Epithelial cell of proximal tubule (primary cell): Measurements from ENCODE around the gene MFAP4. TPM values are rescaled to one million over a fixed set of nuclear protein-coding genes. Genes with fewer than 3 reads are reported as not detected.

ENCODE experiments used
- DNase-seq: peaks from one replicate; pipeline ENCODE4 v3.0.0-alpha.2; 2011; ENCODE audit warnings: low read depth
- H3K4me3 ChIP-seq: 2 replicates; pipeline ENCODE4 v1.5.1; 2011; ENCODE audit warnings: low read depth, mild to moderate bottlenecking, low read length
- CTCF ChIP-seq: conservative IDR thresholded peaks from 2 replicates; pipeline ENCODE4 v1.5.1; 2012; ENCODE audit warnings: low read depth, mild to moderate bottlenecking, low read length
- total RNA-seq: library from RNA; depleted of rRNA; stranded (reverse); fragments of >200 nt; gene quantifications from 2 replicates; pipeline ENCODE4 v1.2.3, GENCODE V29; 2015

The MFAP4 gene
- total RNA-seq, 1 donor from 2014 or later, result not detected

GRCh38 chr17:19364699-19365498 is 22.1 kb downstream of the MFAP4 start:
- DNase-seq, result no peak
- no peak overlapping the region for H3K4me3 ChIP-seq
- no peak for TF ChIP-seq CTCF

GRCh38 chr17:19363460-19364035 is 23.4 kb downstream of the MFAP4 start:
- no peak for DNase-seq
- no peak for TF ChIP-seq CTCF
- no peak overlapping the region for H3K4me3 ChIP-seq

GRCh38 chr17:19363114-19363438 is 23.9 kb downstream of the MFAP4 start:
- TF ChIP-seq CTCF, result peak; percentile 16
- no peak for DNase-seq
- H3K4me3 ChIP-seq, result peak overlapping the region; percentile 80

- peak; percentile 77 for TF ChIP-seq CTCF
- H3K4me3 ChIP-seq, result peak within 1 kb of the TSS; percentile 80
- peak; percentile 41 for DNase-seq
Observed at GRCh38 chr17:19362277-19363113, 24.5 kb downstream of the MFAP4 start, which contains the start of gene B9D1. B9D1 (minus strand) TSS chr17:19362723; CDS start chr17:19362569, 154 bp downstream.

GRCh38 chr17:19361944-19362276 is 25.1 kb downstream of the MFAP4 start:
- no peak for DNase-seq
- H3K4me3 ChIP-seq, result peak overlapping the region; percentile 80
- TF ChIP-seq CTCF, result no peak

GRCh38 chr17:19361326-19361725 is 25.7 kb downstream of the MFAP4 start:
- TF ChIP-seq CTCF, result no peak
- DNase-seq, result no peak
- peak overlapping the region; percentile 80 for H3K4me3 ChIP-seq
